Ovary (tissue), 9 donors: ENCODE data around the gene VWA7. TPM values are rescaled to one million over a fixed set of nuclear protein-coding genes. Genes with fewer than 3 reads are reported as not detected.

Experiments
- DNase-seq, 5 donors: peaks; one replicate each; pipeline ENCODE4 v3.0.0-alpha.2; 2019 to 2020
- H3K27ac ChIP-seq, 2 donors: fragments of 200-600 bp; one replicate each; pipeline versions ENCODE4 v1.5.1 to v1.8.0; 2019 to 2022
- H3K27me3 ChIP-seq: fragments of 200-600 bp; one replicate; pipeline ENCODE4 v1.8.0; 2022
- H3K36me3 ChIP-seq: fragments of 200-600 bp; sonication (generic); one replicate; pipeline ENCODE4 v1.5.1; 2019
- H3K4me1 ChIP-seq: one replicate; pipeline ENCODE4 v1.8.1; 2013; ENCODE audit warnings: mild to moderate bottlenecking, moderate library complexity; ENCODE audit not compliant: insufficient read depth
- H3K4me3 ChIP-seq: fragments of 200-600 bp; sonication (generic); one replicate; pipeline ENCODE4 v1.5.1; 2017
- H3K9me3 ChIP-seq, 2 donors: fragments of 200-600 bp in 1 of 2; sonication (generic) in 1 of 2; one replicate each; pipeline versions ENCODE4 v1.5.1 to v1.8.1; 2013 to 2019; ENCODE audit warnings: mild to moderate bottlenecking in 1 of 2, moderate library complexity in 1 of 2
- EP300 ChIP-seq: sonication (generic); formaldehyde crosslinking; IDR thresholded peaks from one replicate; pipeline ENCODE4 v1.6.1; 2017; ENCODE audit warnings: antibody characterized with exemption
- POLR2A ChIP-seq: fragments of 450-650 bp; IDR thresholded peaks from one replicate; pipeline ENCODE4 v1.6.1; 2017; ENCODE audit warnings: antibody characterized with exemption, mild to moderate bottlenecking, moderate library complexity
- WGBS, 3 donors: extraction: QIAGEN DNeasy Blood & Tissue Kit in 1 of 3; methylation state at CpG; one replicate each; pipeline versions ENCODE4 v1.1.5 to v1.1.7; 2013 to 2017; 5-methylcytosine and 5-hydroxymethylcytosine counted together
- intact Hi-C, 4 donors: fragments of 100-400 bp; cut with DNase I; formaldehyde crosslinking; loops; one replicate each; pipeline versions ENCODE4 v1.11.0 to v1.15.1; 2022 to 2023
- polyA plus RNA-seq, 2 donors: library from polyadenylated mRNA; stranded (reverse); fragments of 200-250 nt in 1 of 2; fragments of 350-450 nt in 1 of 2; fragmentation: Illumina TruSeq in 1 of 2; extraction: RNeasy Lipid Tissue Mini Kit (QIAGEN cat#74804) in 1 of 2; gene quantifications; one replicate each; pipeline ENCODE4 v1.2.3, GENCODE V29; 2013 to 2014
- total RNA-seq, 7 donors: library from RNA; depleted of rRNA in 2 of 7; stranded (reverse); fragments of >200 nt in 2 of 7; fragmentation: NEBNext Ultra II Directional in 3 of 7; extraction: Animal tissue kit (Norgen Biotek cat#: 25700) in 3 of 7; gene quantifications; one replicate each; pipeline versions ENCODE4 v1.1.0 to v1.2.4, GENCODE V29; 2016 to 2023
- TF ChIP-seq, protein P1 (sequence below), 3 donors: fragments of 450-650 bp in 2 of 3; fragments of 200-600 bp in 1 of 3; IDR thresholded peaks; one replicate each; pipeline versions ENCODE4 v1.5.1 to v1.8.0; 2016 to 2022; ENCODE audit warnings: antibody characterized with exemption in 3 of 3, mild to moderate bottlenecking in 1 of 3
- donor health status: DM: no; HTN: no; CAD: no; lungs with moderate emphysema.
- donor health status: DM: no; HTN: no; CAD: no.
- donor health status: Bipolar disorder and iron deficiency.
- donor health status: DM: yes; HTN: yes; CAD: no.
- donor health status: DM: no; HTN: no; CAD: no.
- donor health status: DM: yes; HTN: yes; CAD: no.

VWA7 gene
- total and polyA plus RNA-seq, 9 donors, result 0.18 to 25.2 (median 1.4) TPM

DNA sequence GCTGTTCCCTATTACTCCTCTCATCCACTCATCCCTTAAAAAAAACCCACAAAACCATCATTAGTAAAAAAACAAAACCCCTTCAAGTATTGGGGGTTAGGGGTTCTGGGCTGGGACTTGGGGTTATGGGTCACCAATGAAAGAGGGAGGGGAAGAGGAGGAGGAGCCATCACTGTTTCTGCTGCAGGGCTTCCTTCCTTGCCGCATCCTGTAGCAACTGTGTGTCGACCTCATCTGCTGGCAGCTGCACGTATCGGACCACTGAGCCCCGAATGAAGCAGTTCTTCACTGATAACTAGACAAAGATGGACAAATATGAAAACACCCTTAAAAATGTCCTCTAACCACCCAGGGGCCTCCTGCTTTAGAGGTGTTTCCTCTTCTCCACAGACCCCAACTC lies 20.5 kb upstream of the VWA7 start:
- no peak overlapping the region for H3K4me3 ChIP-seq
- DNase-seq, result no peak
- WGBS, 3 donors, result 52 to 56% (median 56%) methylated on average over 5 of the region's 5 CpGs
- H3K36me3 ChIP-seq, result no peaks in the 10 kb centered on the region
- H3K4me1 ChIP-seq, result peaks cover 6% of the 10 kb centered on the region
- TF ChIP-seq POLR2A (no peak), EP300 (no peak)
- TF ChIP-seq, protein P1, sequence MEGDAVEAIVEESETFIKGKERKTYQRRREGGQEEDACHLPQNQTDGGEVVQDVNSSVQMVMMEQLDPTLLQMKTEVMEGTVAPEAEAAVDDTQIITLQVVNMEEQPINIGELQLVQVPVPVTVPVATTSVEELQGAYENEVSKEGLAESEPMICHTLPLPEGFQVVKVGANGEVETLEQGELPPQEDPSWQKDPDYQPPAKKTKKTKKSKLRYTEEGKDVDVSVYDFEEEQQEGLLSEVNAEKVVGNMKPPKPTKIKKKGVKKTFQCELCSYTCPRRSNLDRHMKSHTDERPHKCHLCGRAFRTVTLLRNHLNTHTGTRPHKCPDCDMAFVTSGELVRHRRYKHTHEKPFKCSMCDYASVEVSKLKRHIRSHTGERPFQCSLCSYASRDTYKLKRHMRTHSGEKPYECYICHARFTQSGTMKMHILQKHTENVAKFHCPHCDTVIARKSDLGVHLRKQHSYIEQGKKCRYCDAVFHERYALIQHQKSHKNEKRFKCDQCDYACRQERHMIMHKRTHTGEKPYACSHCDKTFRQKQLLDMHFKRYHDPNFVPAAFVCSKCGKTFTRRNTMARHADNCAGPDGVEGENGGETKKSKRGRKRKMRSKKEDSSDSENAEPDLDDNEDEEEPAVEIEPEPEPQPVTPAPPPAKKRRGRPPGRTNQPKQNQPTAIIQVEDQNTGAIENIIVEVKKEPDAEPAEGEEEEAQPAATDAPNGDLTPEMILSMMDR (IDR thresholded peaks at IDR 0.05), result no peak
- intact Hi-C loops, result loop anchor here in 2 of 4 donors (5.0 to 10.0 kb wide), 2 partner anchors 35 to 63 kb away; partner anchors contain the start of gene CLIC1 (in 1 of the 2)
- no peaks in the 10 kb centered on the region for H3K9me3 ChIP-seq
- no peak overlapping the region for H3K27ac ChIP-seq
- no peaks in the 10 kb centered on the region for H3K27me3 ChIP-seq

DNA sequence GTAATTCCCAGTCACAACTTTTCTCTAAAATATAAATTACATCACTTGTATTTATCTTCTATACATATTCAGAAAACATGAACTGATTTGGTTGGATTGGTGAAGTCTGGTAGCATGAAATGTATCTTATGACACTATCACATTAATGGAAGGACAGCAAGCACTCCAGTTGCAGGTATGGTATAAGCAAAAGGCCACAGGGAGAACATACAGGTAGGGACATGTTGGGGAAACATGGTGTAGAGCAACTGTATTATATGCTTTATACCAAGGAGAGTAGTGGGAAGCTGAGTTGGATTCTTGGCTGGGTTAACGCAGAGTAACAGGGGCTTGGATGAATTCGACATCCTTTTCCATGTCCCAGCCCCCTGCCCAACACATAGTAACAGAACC lies 19.9 kb upstream of the VWA7 start:
- H3K4me1 ChIP-seq, result peaks cover 6% of the 10 kb centered on the region
- no peak overlapping the region for H3K4me3 ChIP-seq
- TF ChIP-seq, protein P1 (IDR thresholded peaks at IDR 0.05), result no peak
- TF ChIP-seq EP300 (no peak), POLR2A (no peak)
- intact Hi-C loops, result loop anchor here in 2 of 4 donors (5.0 to 10.0 kb wide), 2 partner anchors 35 to 62 kb away; partner anchors contain the start of gene CLIC1 (in 1 of the 2)
- WGBS, 3 donors, result 69 to 78% (median 74%) methylated on average over 2 of the region's 2 CpGs
- no peak for DNase-seq
- no peaks in the 10 kb centered on the region for H3K36me3 ChIP-seq
- H3K27me3 ChIP-seq, result no peaks in the 10 kb centered on the region
- no peak overlapping the region for H3K27ac ChIP-seq
- no peaks in the 10 kb centered on the region for H3K9me3 ChIP-seq

DNA sequence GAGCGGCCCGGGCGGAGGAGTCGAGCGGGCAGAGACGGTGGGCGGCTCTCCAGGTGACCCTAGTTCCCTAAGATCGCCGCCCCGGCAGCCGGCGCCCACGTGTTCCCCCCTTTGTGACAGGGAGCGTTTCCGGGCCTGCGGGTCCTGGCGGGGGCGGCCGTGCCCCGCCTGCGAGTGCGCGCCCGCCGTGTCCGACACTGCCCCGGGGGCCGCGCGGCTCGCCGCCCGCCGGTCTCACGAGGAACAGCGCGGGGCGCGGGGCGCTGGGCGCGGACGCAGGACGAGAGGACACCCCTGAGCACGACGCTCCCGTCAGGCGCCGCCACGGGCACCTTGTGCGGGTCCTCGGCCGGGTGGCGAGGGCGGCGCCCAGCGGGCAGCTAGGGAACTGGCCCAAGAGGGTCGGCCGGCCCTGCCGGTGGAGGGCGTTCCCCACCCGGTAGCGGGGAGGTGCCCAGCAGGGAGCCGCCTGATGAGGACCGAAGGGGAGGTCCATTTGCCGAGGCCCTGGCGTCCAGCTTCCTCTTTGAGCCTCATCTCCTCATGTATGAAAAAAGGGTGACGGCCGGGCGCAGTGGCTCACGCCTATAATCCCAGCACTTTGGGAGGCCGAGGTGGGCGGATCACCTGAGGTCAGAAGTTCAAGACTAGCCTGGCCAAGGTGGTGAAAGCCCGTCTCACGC lies 18.6 kb upstream of the VWA7 start, which contains the start of gene VARS1:
VARS1 (minus strand) TSS at position 137 of the 683 bp plus-strand sequence. CDS start 535 bp downstream, outside the sequence.
- peak within 1 kb of the TSS; percentile 67 for H3K4me3 ChIP-seq
- WGBS, 3 donors, result 0 to 2% (median 1%) methylated on average over 30 to 75 of the region's 75 CpGs
- peak within 1 kb of the TSS; percentile 93 to 96 for H3K27ac ChIP-seq
- peak; percentile 88 to 93 (median 91) for DNase-seq
- TF ChIP-seq EP300 (no peak), POLR2A (peak; percentile 70)
- TF ChIP-seq, protein P1 (IDR thresholded peaks at IDR 0.05), result peak; percentile 77 to 99 (median 99)
- H3K4me1 ChIP-seq, result peaks cover 6% of the 10 kb centered on the region
- no peaks in the 10 kb centered on the region for H3K36me3 ChIP-seq
- H3K9me3 ChIP-seq, result no peaks in the 10 kb centered on the region
- no peaks in the 10 kb centered on the region for H3K27me3 ChIP-seq
- intact Hi-C loops, result loop anchor here in 2 of 4 donors (5.0 to 10.0 kb wide), 2 partner anchors 37 to 61 kb away; partner anchors contain the start of gene CLIC1 (in 1 of the 2)

DNA sequence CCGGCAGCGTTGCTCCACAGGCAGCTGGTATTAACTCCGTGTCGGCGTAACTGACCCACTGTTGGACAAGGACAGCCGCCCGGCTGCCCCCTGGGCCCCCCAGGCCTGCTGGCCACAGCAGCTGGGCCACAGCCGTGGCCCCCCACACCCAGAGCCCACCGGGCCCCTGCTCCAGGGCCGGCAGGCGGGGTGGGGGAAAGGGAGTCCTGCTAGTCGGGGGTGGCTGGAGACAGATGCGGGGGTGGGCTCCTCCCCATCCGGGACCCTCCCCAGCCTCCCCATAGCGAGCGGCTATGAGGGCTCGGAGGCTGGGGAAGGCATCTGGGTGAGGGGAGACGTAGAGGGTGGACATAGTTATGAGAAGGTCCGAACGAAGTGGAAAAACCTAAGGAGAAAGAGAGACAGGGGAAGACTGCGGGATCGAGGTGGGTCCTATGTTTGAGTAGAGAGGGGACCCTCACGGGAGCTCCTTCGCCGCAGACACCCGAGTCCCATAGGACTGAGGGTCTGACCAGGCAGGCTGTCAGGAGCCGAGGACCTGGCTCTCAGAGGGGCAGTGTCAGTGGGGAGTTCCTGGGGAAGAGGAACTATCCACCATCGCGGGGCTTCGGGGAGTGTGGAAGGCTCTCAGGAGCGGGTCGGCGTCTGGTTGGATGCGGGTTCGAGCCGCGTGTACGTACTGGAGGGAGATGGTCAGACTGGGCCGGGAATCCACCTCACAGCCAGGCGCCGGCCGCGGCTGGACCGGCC lies 17.9 kb upstream of the VWA7 start:
- peak in 1 of 5 donors; percentile 54 for DNase-seq
- no peaks in the 10 kb centered on the region for H3K9me3 ChIP-seq
- H3K27ac ChIP-seq, result peak overlapping the region; percentile 93 to 96
- peak overlapping the region; percentile 67 for H3K4me3 ChIP-seq
- WGBS, 3 donors, result 1% methylated on average over 44 of the region's 44 CpGs
- H3K4me1 ChIP-seq, result peaks cover 6% of the 10 kb centered on the region
- intact Hi-C loops, result loop anchor here in 2 of 4 donors (5.0 to 10.0 kb wide), 2 partner anchors 37 to 60 kb away; partner anchors contain the start of gene CLIC1 (in 1 of the 2)
- H3K36me3 ChIP-seq, result no peaks in the 10 kb centered on the region
- no peaks in the 10 kb centered on the region for H3K27me3 ChIP-seq
- TF ChIP-seq, protein P1 (IDR thresholded peaks at IDR 0.05), result no peak
- TF ChIP-seq POLR2A, result no peak
- TF ChIP-seq EP300, result no peak
